Measurements from ENCODE around the gene CDC42EP4.
"Not testable (repeated sequence)": the region's sequence is repeated elsewhere in the genome, so short reads cannot be mapped to it uniquely, and the experiment has no call there.

Gene CDC42EP4

DNA sequence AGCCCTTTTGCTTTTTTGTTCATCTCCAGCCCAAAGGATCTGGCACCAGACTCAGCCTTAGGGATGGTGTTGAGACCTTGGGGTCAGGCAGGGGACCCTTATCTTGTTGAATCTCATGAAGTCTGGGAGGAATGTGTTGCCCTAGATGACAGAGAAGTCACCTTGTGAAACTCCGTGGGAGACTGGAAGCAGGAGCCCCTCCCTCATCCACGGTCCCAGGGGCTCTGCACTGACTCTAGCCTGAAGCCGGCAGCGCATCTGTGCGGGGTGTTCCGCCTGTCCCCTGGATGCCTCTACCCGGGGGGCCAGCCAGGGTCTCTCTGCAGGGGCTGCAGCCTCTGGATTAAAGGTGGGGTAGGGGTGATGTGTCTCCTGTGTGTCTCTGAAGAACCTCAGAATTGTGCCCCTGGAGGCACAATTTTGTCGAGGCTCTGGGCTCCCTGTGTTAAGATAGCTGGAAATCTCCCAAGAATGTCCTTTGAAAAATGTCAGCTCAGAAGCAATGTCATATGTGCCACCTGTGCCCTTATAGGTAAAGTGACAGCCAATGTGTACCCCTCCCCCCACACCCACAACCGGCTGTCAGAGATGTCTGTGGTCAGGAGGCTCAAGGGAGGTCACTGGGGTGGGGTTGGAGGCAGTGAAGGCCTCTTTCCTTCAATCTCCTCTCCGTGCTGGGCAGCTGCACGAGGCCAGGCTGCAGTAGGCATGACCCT lies 32.1 kb upstream of the CDC42EP4 start:
- in situ Hi-C loops (cut with MboI; ENCODE audit: low sequenced_read_pairs) = no loop called here

DNA sequence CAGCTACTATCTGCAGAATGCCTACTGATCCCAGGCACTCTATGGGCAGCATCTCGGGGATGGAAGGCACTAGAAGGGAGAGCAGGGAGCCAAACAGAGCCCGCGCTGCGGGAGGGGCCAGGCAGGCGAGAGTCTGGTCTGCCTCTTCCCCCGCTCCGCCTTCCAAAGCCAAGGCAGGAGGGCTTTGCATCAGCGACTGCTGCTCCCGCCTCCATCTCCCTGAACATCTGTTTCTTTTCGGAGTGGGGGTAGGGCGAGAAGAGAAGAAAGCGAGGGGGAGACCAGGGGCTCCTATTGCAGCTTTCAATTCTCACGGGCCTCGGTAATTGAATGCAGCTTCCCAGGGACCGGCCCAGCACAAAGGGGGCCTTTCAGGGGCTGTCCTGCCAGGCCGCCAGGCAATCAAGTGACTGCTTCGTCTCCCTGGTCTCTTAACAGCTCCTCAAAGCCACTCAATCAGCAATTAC lies 31.4 kb upstream of the CDC42EP4 start:
- in situ Hi-C loops (cut with MboI; ENCODE audit: low sequenced_read_pairs) = no loop called here

DNA sequence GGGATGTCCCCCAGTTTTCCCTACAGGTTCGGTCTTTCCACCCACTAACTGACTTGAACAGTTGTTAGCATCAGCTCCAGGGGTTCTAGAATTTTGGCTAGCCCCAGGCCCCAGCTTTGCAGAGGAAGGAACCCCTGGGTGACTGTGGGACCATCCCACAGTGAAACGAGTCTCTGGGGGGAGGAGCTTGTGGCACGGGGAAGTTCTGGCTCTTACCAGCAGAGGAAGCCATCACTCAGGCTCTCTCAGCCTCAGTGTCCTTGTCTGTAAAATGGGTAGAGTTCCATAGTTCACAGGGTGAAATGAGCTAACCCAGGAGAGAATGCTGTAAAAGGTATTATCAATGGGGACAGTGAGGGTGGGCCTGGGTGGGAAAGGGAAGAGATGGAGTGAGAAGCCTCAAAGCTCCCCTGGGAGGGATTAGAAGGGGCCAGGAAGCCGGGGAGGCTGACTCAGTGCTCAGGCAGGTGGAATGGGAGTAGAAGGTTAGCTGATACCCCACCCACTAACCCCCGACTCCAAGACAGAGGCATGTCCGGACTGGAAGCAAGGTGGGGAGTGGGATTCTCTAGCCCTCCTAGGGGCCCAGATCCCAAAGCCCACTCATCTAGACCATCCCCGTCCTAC lies 30.9 kb upstream of the CDC42EP4 start:
- in situ Hi-C loops (cut with MboI; ENCODE audit: low sequenced_read_pairs) = no loop called here

DNA sequence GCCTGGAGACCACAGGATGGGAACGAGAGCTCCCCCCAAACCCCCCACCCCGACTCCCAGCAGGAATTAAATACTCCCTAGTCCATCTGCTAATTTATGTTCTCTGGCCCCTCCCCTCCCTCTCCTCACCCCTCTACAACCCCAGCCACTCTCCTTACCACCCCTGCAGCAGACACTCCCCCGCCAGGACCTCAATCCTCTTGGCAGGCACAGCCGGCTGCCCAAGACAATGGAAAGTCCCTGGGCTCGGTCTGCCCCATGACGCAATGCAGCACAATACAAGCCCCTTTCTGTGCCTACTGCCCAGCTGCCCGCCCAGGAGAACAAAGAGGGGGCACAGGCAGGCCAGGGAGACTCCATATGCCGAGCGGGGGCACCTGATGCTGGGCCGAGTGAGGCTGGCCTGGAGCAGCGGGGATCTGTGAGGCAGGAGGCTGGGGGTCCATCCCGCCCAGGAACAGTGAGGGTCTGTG lies 30.3 kb upstream of the CDC42EP4 start:
- in situ Hi-C loops (cut with MboI; ENCODE audit: low sequenced_read_pairs) = no loop called here

DNA sequence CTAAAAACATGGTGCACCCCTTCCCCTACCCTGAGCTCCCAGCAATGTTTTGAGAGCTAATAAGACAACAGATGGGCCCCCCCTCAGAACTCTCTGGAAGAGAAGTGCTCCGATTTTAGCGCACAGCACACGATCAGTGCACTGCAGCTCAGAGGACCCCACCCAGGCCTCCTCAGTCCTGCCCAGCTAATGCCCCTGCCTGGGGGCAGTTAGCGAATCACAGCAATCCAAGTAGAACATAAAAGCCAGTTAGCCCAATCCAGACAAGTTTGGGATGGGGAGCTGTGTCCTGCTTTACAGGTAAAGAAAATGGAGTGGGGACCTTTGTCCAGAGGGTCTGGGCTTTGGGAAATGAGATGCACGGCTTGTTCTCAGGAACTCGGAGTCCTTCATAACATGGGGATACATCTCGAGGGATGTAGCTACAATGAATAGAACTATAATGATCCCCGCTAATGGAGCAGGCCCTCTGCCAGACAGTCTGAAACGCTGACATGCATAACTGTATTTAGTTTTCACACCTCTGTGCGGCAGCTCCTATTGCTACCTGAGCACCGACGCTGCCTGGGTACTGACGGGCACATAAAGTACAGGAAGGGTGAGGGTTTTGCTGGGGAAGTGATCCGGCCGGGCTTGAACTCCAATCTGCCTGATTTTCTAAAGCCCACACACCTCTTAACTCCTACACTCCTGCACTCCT lies 29.7 kb upstream of the CDC42EP4 start:
- in situ Hi-C loops (cut with MboI; ENCODE audit: low sequenced_read_pairs) = no loop called here

DNA sequence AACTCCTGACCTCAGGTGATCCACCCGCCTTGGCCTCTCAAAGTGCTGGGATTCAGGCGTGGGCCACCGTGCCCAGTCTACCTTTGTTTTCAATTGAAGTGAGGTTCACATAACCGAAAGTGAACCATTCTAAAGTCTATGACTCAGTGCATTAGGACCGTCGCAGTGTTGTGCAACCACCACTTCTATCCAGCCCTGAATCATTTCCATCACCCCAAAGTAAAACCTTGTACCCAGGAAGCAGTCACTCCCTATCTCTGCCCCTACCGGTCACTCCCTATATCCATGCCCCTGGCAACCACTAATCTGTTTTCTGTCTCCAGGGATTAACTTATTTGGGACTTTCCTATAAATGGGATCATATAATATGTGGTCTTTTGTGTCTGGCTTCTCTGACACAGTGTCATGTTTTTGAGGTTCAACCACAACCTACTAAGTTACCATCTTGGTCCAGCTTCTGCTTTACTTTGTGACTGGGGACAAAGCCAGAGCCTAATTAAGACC lies 28.3 kb upstream of the CDC42EP4 start:
- in situ Hi-C loops (cut with MboI; ENCODE audit: low sequenced_read_pairs) = no loop called here

DNA sequence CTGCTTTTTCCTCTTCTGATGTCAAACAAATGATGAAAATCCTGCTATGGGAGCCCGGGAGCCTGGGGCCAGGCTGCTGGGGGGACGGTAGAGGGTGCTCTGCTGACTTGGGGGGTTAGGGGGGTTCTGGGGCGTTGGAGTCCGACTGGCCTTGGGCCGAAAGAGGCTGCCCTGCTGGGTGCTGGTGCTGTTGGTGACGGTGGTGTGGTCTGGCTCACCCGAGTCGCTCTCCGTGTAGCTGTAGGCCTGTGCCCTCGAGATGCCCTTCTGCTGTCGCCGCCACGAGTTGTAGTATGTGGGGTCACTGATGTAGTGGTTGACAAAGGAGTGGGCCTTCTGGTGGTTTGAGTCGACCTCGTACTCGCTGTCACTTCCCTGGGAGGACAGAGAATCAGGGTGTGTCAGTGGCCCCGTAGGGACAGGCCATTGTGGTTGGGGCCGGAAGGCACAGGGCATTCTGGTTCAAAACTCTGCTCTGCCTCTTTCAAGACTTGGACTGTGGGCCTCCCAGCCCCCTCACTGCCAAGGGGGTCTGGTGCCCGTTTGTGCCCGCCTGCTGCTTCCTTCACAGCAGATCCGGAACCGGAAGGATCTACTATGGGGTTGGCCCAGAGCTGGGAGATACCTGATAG lies 26.9 kb upstream of the CDC42EP4 start:
- in situ Hi-C loops (cut with MboI; ENCODE audit: low sequenced_read_pairs) = no loop called here

DNA sequence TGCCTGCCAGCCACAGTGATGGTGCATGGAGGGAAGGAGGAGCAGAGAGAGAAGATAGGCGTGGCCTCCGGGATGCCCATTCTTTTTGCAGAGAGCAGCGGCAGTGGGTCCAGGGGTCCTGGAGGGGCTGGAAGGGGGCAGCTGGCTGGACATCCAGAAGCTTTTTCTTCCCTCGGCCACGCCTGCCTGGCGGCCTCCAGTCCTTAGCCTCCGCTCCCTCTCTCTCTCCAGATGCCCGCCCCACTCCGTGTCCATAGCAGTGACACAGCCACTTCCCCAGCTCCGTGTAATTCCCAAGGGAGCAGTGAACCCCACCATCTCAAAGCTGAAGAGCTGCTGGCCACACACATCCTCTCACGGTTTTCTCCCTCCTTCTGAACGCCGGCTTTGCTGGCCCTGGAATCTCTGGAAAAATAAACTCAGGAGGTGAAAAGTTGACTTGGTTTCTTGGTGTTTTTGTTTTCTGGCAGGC lies 26.3 kb upstream of the CDC42EP4 start:
- in situ Hi-C loops (cut with MboI; ENCODE audit: low sequenced_read_pairs) = no loop called here

DNA sequence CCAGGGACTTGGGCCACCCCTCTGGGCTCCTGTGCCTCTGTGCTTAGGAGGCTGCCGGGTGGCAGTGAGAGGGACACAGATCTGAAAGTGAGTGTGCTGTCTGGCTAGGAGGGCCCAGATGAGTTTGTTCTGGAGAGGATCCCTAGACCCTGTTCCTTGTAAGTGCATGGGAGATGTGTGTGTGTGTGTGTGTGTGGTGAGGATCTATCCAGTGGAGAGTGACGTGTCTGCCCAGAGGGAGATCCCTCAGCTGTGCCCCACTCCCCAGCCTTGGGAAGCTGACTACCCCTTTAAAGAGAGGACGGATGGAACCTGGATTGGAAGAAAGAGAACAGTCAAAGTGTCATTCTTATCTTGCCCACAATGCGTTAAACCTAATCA lies 25.5 kb upstream of the CDC42EP4 start:
- in situ Hi-C loops (cut with MboI; ENCODE audit: low sequenced_read_pairs) = no loop called here

DNA sequence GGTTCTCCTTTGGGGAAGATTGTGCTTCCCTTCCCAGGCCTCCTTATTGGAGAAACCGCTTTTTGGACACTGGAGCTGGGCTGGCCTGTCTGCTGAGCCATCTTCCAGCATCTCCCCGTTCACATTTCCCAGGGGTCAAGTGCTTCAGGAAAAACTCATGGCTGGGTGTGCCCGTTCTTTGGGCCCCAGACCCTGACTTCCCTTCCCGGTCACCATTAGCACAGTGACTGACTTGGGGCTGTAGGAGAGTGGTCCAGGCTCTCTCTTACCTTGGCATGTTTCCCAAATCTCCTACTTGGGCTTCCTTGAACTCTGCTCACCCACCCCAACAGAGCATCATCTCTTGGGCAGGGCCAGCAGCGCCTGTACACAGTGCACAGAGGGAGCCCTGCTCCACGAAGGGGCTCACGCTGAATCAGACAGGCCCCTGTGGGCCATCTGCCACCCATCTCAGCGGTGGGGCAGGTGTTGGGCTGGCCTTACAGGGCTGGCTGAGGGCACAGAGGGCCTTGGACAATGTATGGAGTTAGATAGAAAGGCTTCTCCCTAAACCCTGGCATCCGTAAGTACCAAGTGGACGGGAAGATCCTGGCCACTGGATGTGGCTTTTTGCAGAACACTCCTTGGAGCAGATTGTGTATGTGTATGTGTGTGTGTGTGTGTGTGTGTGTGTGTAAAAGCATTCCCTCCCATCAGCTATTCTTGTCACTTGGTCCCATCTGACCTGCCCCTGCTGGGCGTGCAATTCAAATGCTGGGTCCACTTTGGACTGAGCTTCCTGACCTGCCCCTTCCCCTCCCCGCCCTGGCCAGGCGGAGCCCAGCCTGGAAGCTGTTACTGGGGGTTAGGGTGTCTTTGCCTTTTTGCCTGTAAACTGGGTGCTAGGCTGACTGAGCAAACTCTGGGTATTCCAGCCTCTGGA lies 24.9 kb upstream of the CDC42EP4 start:
- in situ Hi-C loops (cut with MboI; ENCODE audit: low sequenced_read_pairs) = no loop called here

DNA sequence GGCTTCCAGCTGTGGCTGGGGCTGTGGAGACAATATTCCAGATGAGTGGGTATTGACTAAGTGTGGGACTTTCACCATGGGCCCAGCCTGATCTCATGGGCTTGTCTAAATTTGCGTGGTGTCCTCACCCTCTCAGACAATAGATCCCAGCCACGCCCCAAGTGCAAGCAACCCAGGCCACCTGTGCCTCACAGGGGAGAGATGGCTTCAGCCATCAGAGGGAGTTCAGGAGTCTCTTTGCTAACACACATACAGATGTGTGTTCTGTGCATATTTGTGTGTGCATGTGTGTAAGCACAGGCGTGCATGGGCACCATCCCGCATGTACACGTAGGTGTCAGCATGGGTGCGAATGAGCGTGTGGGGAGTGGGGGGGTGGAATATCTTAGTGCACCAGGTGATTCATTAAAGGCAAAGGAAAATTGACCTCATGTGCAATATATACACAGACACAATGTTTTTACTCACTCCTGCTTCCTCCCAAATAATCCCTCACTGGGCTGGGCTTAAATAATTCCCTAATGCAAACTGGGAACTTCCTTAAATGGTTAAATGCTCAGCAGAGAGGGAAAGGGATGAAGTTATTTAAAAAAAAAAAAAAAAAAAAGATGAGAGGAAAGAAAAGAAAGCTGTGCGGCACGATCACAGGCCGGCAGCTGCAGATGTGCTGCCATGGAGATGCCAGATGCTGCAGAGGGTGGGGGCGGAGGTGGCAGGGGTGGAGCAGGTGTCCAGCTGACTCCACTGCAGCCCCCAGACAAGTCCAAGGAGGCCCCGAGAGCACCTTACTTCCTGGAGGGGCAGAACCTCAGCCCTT lies 24.0 kb upstream of the CDC42EP4 start:
- in situ Hi-C loops (cut with MboI; ENCODE audit: low sequenced_read_pairs) = no loop called here

DNA sequence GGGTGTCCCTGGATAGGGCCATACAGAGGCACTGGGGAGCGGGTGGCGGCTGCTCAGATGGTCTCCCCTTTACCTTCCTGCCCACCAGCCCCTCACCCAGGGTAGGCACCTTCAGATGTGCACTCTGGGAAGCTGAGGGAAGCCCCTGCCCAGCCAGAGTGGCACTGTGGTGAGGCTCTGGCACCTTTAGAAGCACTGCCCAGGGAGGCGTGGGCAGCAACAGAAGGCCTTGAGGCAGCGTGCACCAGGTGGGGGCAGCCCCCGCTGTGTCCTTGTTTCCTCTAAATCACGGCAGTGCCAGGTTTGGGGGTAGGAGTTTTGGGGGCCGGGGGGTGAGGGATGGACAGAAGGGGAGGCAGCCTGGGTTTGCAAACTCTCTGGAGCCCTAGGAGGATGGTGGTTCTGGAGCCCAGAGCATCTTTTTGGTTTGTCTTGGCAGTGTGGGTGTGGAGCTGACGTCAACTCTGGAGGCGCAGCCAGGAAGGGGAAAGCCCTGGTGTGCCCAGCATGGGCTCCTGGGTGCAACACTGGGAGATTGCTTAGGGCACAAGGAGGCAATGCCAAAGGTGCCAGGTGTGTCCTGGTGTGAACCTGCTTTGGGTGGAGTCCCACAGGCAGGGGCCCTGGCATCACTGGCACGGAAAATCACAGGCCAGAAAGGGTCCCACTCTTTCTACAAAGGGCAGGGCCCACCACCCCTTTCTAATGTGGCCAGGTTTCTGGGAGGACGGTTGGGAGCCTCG lies 23.1 kb upstream of the CDC42EP4 start:
- in situ Hi-C loops (cut with MboI; ENCODE audit: low sequenced_read_pairs) = no loop called here

DNA sequence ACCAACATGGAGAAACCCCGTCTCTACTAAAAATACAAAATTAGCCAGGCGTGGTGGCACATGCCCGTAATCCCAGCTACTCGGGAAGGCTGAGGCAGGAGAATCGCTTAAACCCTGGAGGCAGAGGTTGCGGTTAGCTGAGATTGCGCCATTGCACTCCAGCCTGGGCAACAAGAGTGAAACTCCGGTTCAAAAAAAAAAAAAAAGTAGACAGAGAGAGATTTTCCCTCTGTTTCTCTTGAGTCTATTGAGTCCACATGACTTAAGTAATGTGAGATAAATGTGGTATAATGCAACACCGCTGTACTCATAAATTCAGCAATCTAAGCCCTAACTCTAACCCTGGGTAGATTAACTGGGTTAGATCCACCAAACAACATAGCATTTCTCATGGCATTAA lies 21.6 kb upstream of the CDC42EP4 start:
- in situ Hi-C loops (cut with MboI; ENCODE audit: low sequenced_read_pairs) = not testable (repeated sequence)

DNA sequence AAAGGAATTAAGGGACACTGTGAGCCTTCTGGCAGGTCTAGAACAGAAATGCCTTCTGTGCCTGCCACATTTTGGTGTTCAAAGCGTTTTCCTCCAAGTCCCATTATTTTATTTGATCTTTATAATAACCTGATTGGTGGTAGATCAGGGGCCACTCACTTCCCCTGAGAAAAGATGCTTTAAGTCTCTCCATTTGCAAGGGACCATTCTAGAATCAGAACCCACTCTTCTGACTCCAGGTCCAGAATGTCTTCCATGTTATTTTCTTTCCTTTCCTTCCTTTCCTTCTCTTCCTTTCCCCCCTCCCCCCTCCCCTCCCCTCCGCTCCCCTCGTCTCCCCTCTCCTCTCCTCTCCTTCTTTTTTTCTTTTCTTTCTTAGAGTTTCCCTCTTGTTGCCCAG lies 19.3 kb upstream of the CDC42EP4 start:
- in situ Hi-C loops (cut with MboI; ENCODE audit: low sequenced_read_pairs) = no loop called here

DNA sequence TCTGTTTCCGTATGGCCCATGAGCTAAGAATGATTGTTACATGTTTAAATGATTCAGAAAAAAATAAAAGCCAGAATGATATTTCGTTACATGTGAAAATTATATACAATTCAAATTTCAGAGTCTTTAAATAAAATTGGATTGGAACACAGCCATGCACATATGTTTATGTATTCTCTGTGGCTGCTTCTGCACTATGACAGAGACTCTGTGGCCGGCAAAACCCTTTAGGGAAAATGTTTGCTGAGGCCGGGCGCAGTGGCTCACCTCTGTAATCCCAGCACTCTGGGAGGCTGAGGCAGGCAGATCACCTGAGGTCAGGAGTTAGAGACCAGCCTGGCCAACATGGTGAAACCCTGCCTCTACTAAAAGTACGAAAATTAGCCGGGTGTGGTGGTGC lies 15.9 kb upstream of the CDC42EP4 start:
- in situ Hi-C loops (cut with MboI; ENCODE audit: low sequenced_read_pairs) = no loop called here

DNA sequence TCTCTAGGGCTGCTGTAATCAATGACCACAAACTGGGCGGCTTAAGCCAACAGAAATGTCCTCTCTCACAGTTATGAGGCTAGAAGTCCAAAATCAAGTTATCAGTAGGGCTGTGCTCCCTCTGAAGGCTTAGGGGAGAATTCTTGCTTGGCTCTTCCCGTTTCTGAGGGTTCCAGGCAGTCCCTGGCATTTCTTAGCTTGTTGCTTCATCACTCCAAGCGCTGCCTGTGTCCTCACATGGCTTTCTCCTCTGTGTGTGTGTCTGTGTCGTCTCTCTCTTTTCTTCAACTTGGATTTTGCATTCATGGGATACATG lies 13.7 kb upstream of the CDC42EP4 start:
- in situ Hi-C loops (cut with MboI; ENCODE audit: low sequenced_read_pairs) = no loop called here

DNA sequence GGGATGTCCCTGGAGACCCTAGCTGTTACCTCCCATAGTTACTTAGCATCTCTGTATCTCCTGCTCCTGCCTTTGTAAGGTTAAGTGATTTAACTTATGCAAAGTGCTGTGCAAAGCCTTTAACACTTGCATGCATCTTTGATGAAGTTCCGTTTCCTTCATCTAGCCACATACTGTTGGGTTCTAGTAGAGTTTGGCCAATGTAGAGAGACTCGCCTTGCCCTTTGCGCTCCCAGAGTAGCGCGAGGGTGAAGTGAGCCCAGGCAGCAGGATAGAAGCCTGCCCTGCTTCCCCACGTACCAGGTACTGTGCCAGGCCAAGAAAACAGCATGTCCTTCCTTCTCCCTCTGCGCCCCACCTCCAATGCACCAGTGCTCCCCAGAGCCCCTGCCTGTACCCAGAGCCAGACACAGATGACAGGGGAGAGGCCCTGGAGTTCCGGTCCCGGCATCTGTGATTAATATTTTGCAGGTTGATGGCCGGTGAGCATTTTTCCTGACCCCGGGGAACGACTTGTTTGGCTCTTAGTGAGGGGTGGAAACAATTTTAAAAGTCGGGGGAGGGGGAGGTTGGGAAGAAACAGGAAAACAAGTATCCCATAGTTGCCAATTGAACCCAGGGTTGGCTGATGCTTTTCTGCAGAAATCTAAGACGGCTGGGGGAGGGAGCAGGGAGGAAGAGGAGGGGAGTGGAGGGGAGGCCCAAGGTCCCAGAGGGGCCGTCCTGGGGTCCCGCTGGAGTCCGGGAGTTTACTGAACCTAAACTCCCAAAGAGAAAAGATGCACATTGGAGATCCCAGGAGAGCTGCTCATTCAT lies 13.1 kb upstream of the CDC42EP4 start:
- in situ Hi-C loops (cut with MboI; ENCODE audit: low sequenced_read_pairs) = no loop called here

DNA sequence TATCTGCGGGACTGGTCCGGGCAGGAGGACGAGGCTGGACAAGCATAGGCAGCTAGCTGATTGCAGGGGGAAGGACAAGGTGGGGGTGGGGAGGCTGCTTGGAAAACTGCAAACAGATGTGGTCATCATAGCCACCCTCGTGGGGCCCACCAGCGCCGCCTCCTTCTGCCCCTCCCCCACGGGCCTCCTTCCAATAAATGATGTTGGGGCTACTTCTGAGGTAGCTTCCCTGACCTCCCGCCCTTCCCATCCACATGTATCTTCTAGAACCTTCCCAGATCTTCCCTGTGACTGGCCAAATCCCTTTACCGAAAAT lies 12.3 kb upstream of the CDC42EP4 start:
- in situ Hi-C loops (cut with MboI; ENCODE audit: low sequenced_read_pairs) = no loop called here

All from HL-60/S4 treated with retinoic acid at 250 ng/mL for 4 days and 3 days (cell line).